K562 (cell line): ENCODE data around the gene NTRK2.

Source experiments
- ELF4 ChIP-seq: fragments of 450-650 bp; formaldehyde crosslinking; IDR thresholded peaks from 2 replicates; pipeline ENCODE4 v1.4.0; 2022; ENCODE audit warnings: missing genetic modification characterization
- EP300 ChIP-seq: IDR thresholded peaks from 2 replicates; pipeline ENCODE4 v1.6.1; 2012; ENCODE audit warnings: low read length, improper control_type of control experiment
- ESRRA ChIP-seq: fragments of 450-650 bp; IDR thresholded peaks from 2 replicates; pipeline ENCODE4 v1.6.1; 2014; ENCODE audit warnings: low read depth, mild to moderate bottlenecking, moderate library complexity, borderline replicate concordance
- GATA2 ChIP-seq: sonication (generic); formaldehyde crosslinking; IDR thresholded peaks from 2 replicates; pipeline ENCODE4 v1.4.0; 2020; ENCODE audit warnings: mild to moderate bottlenecking, missing genetic modification reagents
- JUND ChIP-seq, 2 experiments: IDR thresholded peaks; 2 replicates in 1 of 2; 3 replicates in 1 of 2; pipeline ENCODE4 v1.6.1; 2011; ENCODE audit warnings: borderline replicate concordance in 2 of 2, low read depth in 2 of 2, low read length in 2 of 2, improper control_type of control experiment in 1 of 2, missing biosample characterization in 1 of 2, missing genetic modification characterization in 1 of 2, missing genetic modification reagents in 1 of 2
- MYBL2 ChIP-seq, 2 experiments: fragments of 450-650 bp in 1 of 2; sonication (generic) in 1 of 2; formaldehyde crosslinking in 1 of 2; IDR thresholded peaks; 2 replicates each; pipeline versions ENCODE4 v1.6.1 to v1.8.1; 2017 to 2022; ENCODE audit warnings: borderline replicate concordance in 1 of 2, inconsistent platforms in 1 of 2, low read depth in 1 of 2, mild to moderate bottlenecking in 1 of 2, missing genetic modification reagents in 1 of 2, moderate library complexity in 1 of 2
- POLR2AphosphoS5 ChIP-seq: IDR thresholded peaks from 2 replicates; pipeline ENCODE4 v1.6.1; 2011; ENCODE audit warnings: mild to moderate bottlenecking, low read depth, low read length, moderate library complexity; ENCODE audit not compliant: control insufficient read depth, insufficient read depth
- SP2 ChIP-seq: IDR thresholded peaks from 2 replicates; pipeline ENCODE4 v1.6.1; 2011; ENCODE audit warnings: mild to moderate bottlenecking, low read depth, low read length, moderate library complexity; ENCODE audit not compliant: poor library complexity, severe bottlenecking; ENCODE audit errors: extremely low read depth
- SREBF2 ChIP-seq: sonication (generic); formaldehyde crosslinking; IDR thresholded peaks from 2 replicates; pipeline ENCODE4 v1.4.0; 2020; ENCODE audit warnings: mild to moderate bottlenecking, missing genetic modification reagents
- ZNF76 ChIP-seq: fragments of 250-450 bp; sonication (Bioruptor Pico); IDR thresholded peaks from 2 replicates; pipeline ENCODE4 v1.4.0; 2020; ENCODE audit warnings: mild to moderate bottlenecking, moderate library complexity, borderline replicate concordance
- TF ChIP-seq, protein P1 (sequence below): fragments of 450-650 bp; IDR thresholded peaks from 2 replicates; pipeline ENCODE4 v1.6.1; 2016; ENCODE audit warnings: antibody characterized with exemption
- TF ChIP-seq, protein P2 (sequence below), 3 experiments: IDR thresholded peaks in 2 of 3; conservative IDR thresholded peaks in 1 of 3; 2 replicates each; pipeline ENCODE4 v1.5.1; 2011 to 2012; ENCODE audit warnings: low read length in 3 of 3, mild to moderate bottlenecking in 3 of 3, control low read depth in 2 of 3, improper control_type of control experiment in 1 of 3, inconsistent platforms in 1 of 3, low read depth in 1 of 3, mixed read lengths in 1 of 3, moderate library complexity in 1 of 3; ENCODE audit not compliant: insufficient read depth in 2 of 3

DNA sequence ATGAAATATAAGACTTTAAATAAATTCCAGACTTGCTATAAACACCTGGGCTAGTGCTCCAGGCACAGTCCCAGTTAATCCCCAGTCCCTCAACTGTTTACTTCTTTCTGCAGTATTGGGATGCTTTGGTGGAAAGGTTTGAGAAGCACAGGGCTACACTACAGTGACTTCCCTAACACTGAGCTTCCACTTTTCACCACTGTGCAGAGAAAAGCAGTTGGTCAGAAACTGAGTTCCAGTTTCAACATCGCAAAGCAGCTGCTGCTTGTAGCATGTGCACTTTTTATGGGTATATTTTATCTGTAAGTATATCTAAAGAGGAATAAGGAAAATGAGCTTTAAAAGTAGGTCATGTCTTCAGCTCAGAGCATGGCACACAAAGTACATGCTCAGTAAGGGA, 339.7 kb downstream of the NTRK2 start:
- TF ChIP-seq, protein P1, sequence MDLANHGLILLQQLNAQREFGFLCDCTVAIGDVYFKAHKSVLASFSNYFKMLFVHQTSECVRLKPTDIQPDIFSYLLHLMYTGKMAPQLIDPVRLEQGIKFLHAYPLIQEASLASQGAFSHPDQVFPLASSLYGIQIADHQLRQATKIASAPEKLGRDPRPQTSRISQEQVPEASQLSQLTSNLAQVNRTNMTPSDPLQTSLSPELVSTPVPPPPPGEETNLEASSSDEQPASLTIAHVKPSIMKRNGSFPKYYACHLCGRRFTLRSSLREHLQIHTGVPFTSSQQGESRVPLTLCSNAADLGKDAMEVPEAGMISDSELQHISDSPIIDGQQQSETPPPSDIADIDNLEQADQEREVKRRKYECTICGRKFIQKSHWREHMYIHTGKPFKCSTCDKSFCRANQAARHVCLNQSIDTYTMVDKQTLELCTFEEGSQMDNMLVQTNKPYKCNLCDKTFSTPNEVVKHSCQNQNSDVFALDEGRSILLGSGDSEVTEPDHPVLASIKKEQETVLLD, result no peak
- TF ChIP-seq EP300 (no peak), GATA2 (no peak), MYBL2 (IDR thresholded peaks at IDR 0.05; ENCODE audit: low read depth) (no peak), MYBL2 (CRISPR knock-in tag; IDR thresholded peaks at IDR 0.05; ENCODE audit: borderline replicate concordance) (no peak), ZNF76 (CRISPR knock-in tag) (no peak), ESRRA (no peak), SP2 (no peak), POLR2AphosphoS5 (no peak), JUND (IDR thresholded peaks at IDR 0.05; ENCODE audit: borderline replicate concordance, low read depth, low read length) (no peak), JUND (tag; IDR thresholded peaks at IDR 0.05; ENCODE audit: borderline replicate concordance, low read depth, low read length) (no peak), SREBF2 (no peak), ELF4 (CRISPR knock-in tag) (no peak)
- TF ChIP-seq, protein P2, sequence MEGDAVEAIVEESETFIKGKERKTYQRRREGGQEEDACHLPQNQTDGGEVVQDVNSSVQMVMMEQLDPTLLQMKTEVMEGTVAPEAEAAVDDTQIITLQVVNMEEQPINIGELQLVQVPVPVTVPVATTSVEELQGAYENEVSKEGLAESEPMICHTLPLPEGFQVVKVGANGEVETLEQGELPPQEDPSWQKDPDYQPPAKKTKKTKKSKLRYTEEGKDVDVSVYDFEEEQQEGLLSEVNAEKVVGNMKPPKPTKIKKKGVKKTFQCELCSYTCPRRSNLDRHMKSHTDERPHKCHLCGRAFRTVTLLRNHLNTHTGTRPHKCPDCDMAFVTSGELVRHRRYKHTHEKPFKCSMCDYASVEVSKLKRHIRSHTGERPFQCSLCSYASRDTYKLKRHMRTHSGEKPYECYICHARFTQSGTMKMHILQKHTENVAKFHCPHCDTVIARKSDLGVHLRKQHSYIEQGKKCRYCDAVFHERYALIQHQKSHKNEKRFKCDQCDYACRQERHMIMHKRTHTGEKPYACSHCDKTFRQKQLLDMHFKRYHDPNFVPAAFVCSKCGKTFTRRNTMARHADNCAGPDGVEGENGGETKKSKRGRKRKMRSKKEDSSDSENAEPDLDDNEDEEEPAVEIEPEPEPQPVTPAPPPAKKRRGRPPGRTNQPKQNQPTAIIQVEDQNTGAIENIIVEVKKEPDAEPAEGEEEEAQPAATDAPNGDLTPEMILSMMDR (IDR thresholded peaks at IDR 0.05 in 2 of 3, conservative IDR thresholded peaks at IDR 0.05 in 1 of 3; ENCODE audit: insufficient read depth in 2 of 3, low read depth in 1 of 3, low read length in 3 of 3), result no peak
